H1 (cell line): ENCODE results near the gene KIF2B. TPM values are rescaled to one million over a fixed set of nuclear protein-coding genes. Genes with fewer than 3 reads are reported as not detected.

ENCODE experiments used
- RXRA ChIP-seq: IDR thresholded peaks from 2 replicates; pipeline ENCODE4 v1.6.1; 2011; ENCODE audit warnings: low read depth, mild to moderate bottlenecking, low read length, moderate library complexity; ENCODE audit not compliant: insufficient read depth
- polyA plus RNA-seq, 7 experiments: library from polyadenylated mRNA; depleted of rRNA in 3 of 7; stranded (reverse) in 5 of 7; unstranded in 2 of 7; fragments of >200 nt in 5 of 7; fragments of 200-250 nt in 2 of 7; gene quantifications; 1 replicate in 5 of 7; 2 replicates in 1 of 7; 4 replicates in 1 of 7; pipeline versions ENCODE4 v1.2.1 to v1.2.3, GENCODE V29; 2011 to 2013; ENCODE audit warnings: missing spikeins in 2 of 7, mixed read lengths in 2 of 7
- total RNA-seq: library from RNA; stranded (reverse); fragmentation: NEBNext Ultra II Directional; extraction: Animal tissue kit (Norgen Biotek cat#: 25700); gene quantifications from 2 replicates; pipeline ENCODE4 v1.2.1, GENCODE V29; 2021

Gene KIF2B
- total and polyA plus RNA-seq, 2 of the 8 experiments (the other 6 are each of a cell fraction or from before 2014, with no cell fraction given): not detected

- TF ChIP-seq RXRA: no peak
Measured at GRCh38 chr17:53819956-53820355, 2.8 kb upstream of the KIF2B start (continued).
